Spinal cord (tissue), 10 donors: ENCODE measurements around the gene GPAT3. TPM values are rescaled to one million over a fixed set of nuclear protein-coding genes. Genes with fewer than 3 reads are reported as not detected.
A peak's percentile ranks its signal among the peaks of the same experiment; 100 is the strongest.
"Not testable (repeated sequence)": the region's sequence is repeated elsewhere in the genome, so short reads cannot be mapped to it uniquely, and the experiment has no call there.

Experiments used
- DNase-seq, 6 donors: peaks; one replicate each; pipeline versions ENCODE4 v3.0.0 to v3.0.0-alpha.2; 2013 to 2015; ENCODE audit warnings: low spot score in 6 of 6, low read depth in 4 of 6
- H3K27ac ChIP-seq: one replicate; pipeline ENCODE4 v1.5.1; 2013; ENCODE audit warnings: low read depth, low read length, control low read depth
- H3K27me3 ChIP-seq: one replicate; pipeline ENCODE4 v1.6.1; 2013; ENCODE audit warnings: low read length; ENCODE audit not compliant: control insufficient read depth, insufficient read depth
- H3K36me3 ChIP-seq: one replicate; pipeline ENCODE4 v1.6.1; 2013; ENCODE audit warnings: low read length; ENCODE audit not compliant: control insufficient read depth, insufficient read depth
- H3K4me1 ChIP-seq: one replicate; pipeline ENCODE4 v1.6.1; 2013; ENCODE audit warnings: low read length; ENCODE audit not compliant: control insufficient read depth, insufficient read depth
- H3K4me3 ChIP-seq: one replicate; pipeline ENCODE4 v1.5.1; 2013; ENCODE audit warnings: low read depth, low read length, control low read depth
- H3K9me3 ChIP-seq: one replicate; pipeline ENCODE4 v1.6.1; 2013; ENCODE audit warnings: low read length; ENCODE audit not compliant: control insufficient read depth, insufficient read depth
- WGBS: methylation state at CpG from one replicate; pipeline ENCODE4 v1.1.5; 2013; ENCODE audit warnings: missing lambda C conversion rate; ENCODE audit not compliant: insufficient coverage; 5-methylcytosine and 5-hydroxymethylcytosine counted together
- polyA plus RNA-seq, 2 donors: library from polyadenylated mRNA; unstranded; fragments of 120-200 nt; gene quantifications; one replicate each; pipeline ENCODE4 v1.2.1, GENCODE V29; 2013; ENCODE audit not compliant: insufficient read length in 2 of 2
- total RNA-seq, 2 donors: library from RNA; depleted of rRNA in 1 of 2; stranded (reverse); fragments of 120-200 nt in 1 of 2; fragments of >200 nt in 1 of 2; gene quantifications; one replicate each; pipeline versions ENCODE4 v1.2.3 to v1.2.4, GENCODE V29; 2013 to 2014
- donor health status: healthy.

The GPAT3 gene
- total and polyA plus RNA-seq, 4 donors = 3.4 to 7.4 (median 4.0) TPM

- H3K27me3 ChIP-seq = no peaks in the 10 kb centered on the region
- no peak overlapping the region for H3K4me3 ChIP-seq
- WGBS = 72% methylated on average over 2 of the region's 4 CpGs
- no peaks in the 10 kb centered on the region for H3K4me1 ChIP-seq
- no peak overlapping the region for H3K27ac ChIP-seq
- DNase-seq = no peak
- no peaks in the 10 kb centered on the region for H3K9me3 ChIP-seq
- no peaks in the 10 kb centered on the region for H3K36me3 ChIP-seq
These were observed 31.4 kb upstream of the GPAT3 start for GRCh38 chr4:83504503-83504902.

DNA sequence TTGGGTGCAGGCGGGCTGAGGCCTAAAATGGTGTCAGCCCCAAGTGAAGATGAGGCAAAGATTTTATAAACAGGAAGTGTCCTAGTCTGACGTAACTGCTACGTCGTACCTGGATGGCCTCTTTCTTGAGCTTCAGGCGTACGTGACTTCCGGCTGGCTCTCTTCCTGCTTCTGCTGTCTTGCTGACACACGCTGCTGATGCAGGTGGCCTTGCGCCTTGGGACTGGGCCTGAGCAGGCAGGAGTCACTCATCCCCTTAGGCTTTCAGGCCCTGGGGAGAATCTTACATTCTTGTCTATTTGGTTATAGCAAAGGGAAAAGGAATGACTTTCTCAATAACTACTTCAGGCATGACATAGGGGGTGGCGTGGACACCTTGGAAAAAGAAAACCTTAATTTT is 30.9 kb upstream of the GPAT3 start:
- Histone ChIP-seq H3K36me3 (no peaks in the 10 kb centered on the region), H3K27me3 (no peaks in the 10 kb centered on the region), H3K27ac (no peak overlapping the region), H3K4me1 (no peaks in the 10 kb centered on the region), H3K4me3 (no peak overlapping the region), H3K9me3 (no peaks in the 10 kb centered on the region)
- WGBS = 89% methylated on average over 8 of the region's 10 CpGs
- no peak for DNase-seq

DNA sequence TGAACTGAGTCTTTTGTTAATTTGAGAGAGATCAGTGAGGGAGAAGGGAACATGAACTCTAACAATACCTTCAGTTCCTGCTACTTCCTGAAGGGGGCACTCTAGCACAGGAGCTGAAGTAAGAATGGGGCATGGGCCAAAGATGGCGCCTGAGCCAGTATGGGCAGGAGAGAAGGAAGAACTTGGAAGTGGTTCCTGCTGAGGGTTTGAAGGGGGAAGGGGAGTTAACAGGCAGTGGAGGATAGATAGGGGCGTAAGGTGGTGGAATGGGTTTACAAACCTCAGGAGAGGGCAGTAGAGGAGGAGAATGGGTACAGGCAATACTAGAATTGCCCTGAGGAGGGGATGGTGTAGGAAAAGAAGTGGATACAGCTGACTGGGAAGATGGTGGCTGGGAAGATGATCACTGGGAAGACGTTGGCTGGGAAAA is 26.7 kb upstream of the GPAT3 start:
- H3K4me1 ChIP-seq, H3K9me3 ChIP-seq, H3K4me3 ChIP-seq, H3K27ac ChIP-seq, H3K27me3 ChIP-seq, H3K36me3 ChIP-seq, DNase-seq: not testable (repeated sequence)
- 79% methylated on average over 3 of the region's 3 CpGs for WGBS

DNA sequence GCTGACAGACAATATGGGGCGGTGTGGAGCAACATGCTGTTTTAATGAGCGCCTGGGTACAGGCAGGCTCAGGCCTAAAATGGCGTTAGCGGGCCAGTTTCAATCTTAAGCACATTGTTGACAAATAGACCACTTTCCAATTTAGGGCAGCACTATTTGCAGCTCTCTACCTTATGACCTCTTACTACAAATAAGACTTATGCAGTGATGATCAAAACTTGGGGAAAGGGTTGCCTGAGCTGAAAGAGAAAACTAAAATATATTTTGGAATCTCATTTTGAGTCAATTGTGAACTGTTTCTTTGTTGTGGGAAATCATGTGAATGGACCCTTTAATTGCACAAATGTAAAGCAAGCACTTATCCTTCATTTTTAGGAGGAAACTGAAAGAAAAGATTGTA is 25.5 kb upstream of the GPAT3 start:
- Histone ChIP-seq H3K9me3 (no peaks in the 10 kb centered on the region), H3K4me1 (no peaks in the 10 kb centered on the region), H3K4me3 (no peak overlapping the region), H3K36me3 (no peaks in the 10 kb centered on the region), H3K27me3 (no peaks in the 10 kb centered on the region), H3K27ac (no peak overlapping the region)
- WGBS = 100% methylated on average over 1 of the region's 4 CpGs
- no peak for DNase-seq

DNA sequence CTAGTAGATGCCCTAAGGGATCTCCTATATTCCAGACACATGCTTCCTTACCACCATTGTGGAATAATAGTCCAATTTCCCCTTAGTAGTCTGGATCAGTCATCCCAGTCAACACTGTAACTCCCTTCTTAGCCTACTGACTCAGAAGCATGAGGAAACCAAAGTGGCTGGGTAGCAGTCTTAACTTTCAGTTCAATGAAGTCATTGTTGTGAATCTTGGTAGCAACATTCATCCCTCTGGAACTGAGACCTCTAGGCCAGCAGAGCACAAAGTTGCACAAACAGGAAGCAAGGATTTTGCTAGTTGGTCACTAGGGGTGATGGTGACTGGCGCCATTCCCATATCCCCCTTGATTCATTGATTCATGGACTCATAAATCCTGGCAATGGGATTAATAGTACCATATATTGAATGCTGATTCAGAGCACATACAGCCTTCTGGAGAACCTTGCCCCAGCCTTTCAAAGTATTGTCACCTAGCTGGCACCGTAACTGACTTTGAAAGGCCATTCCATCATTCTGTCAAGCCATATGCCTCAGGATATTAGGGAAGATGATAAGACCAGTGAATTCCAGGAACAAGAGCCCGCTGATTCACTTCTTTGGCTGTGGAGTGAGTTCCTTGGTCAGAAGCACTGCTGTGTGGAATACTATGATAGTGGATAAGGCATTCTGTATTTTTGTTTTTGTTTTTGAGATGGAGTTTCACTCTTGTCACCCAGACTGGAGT is 19.7 kb upstream of the GPAT3 start:
- Histone ChIP-seq H3K9me3 (no peaks in the 10 kb centered on the region), H3K4me3 (no peak overlapping the region), H3K4me1 (no peaks in the 10 kb centered on the region), H3K36me3 (no peaks in the 10 kb centered on the region), H3K27ac (no peak overlapping the region), H3K27me3 (no peaks in the 10 kb centered on the region)
- 60% methylated on average over 1 of the region's 3 CpGs for whole genome bisulfite sequencing
- DNase-seq = peak in 1 of 6 donors; percentile 15

DNA sequence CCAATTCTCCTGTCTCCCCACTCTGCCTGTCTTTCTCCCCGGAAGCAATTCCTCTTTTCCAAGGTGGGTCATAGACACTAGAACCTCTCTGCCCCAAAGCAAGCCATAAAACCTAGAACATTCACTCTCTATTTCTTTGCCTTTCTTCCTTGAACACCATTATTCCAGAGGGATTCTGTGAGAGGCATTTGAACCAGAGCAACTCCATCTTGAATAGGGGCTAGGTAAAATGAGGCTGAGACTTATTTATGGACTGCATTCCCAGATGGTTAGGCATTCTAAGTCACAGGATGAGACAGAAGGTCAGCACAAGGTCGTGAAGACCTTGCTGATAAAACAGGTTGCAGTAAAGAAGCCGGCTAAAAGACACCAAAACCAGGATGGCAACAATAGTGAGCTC is 13.7 kb upstream of the GPAT3 start:
- no peaks in the 10 kb centered on the region for H3K4me1 ChIP-seq
- DNase-seq = no peak
- H3K36me3 ChIP-seq = no peaks in the 10 kb centered on the region
- 81% methylated on average over 3 of the region's 3 CpGs for WGBS
- no peaks in the 10 kb centered on the region for H3K9me3 ChIP-seq
- no peaks in the 10 kb centered on the region for H3K27me3 ChIP-seq
- H3K4me3 ChIP-seq = no peak overlapping the region
- H3K27ac ChIP-seq = no peak overlapping the region

GRCh38 chr4:83527671-83528070 is 8.2 kb upstream of the GPAT3 start:
- no peaks in the 10 kb centered on the region for H3K27me3 ChIP-seq
- WGBS = 80% methylated on average over 1 of the region's 2 CpGs
- no peaks in the 10 kb centered on the region for H3K9me3 ChIP-seq
- H3K36me3 ChIP-seq = no peaks in the 10 kb centered on the region
- H3K4me1 ChIP-seq = no peaks in the 10 kb centered on the region
- no peak for DNase-seq
- no peak overlapping the region for H3K4me3 ChIP-seq
- no peak overlapping the region for H3K27ac ChIP-seq

DNA sequence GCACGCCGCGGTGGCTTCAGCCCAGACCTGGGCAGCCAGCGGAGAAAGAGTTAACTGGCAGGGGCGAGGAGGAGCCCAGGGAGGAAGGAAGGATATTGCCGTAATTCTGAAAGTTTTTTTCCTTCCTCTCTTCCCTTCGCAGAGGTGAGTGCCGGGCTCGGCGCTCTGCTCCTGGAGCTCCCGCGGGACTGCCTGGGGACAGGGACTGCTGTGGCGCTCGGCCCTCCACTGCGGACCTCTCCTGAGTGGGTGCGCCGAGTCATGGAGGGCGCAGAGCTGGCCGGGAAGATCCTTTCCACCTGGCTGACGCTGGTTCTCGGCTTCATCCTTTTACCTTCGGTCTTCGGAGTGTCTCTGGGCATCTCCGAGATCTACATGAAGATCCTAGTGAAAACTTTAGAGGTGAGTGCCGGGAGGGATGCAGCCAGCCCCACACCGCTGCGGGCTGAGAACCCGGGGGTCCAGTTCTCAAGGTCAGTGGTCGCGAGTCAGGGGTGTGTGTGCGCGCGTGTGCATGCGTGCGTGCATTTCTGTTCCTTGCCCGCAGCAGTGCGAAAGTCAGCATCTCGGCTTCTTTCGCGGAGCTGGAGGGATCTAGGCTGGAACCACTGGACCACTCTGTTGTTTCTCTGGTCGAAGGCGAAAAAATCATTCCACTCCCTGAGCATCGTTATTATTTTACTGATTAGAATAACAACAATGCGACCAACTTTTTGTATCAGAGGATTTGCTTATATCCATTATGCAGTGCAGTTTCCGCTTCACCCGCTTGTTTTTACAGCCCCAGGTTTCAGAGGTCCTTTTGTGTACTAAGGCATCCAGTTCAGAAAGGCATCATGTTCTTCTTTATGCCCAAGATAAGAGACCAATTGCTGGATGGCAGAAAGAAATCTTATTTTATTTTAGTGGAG is 709 bp downstream of the GPAT3 start:
- Histone ChIP-seq H3K36me3 (no peaks in the 10 kb centered on the region), H3K4me3 (peak overlapping the region; percentile 54), H3K9me3 (no peaks in the 10 kb centered on the region), H3K27ac (no peak overlapping the region), H3K27me3 (peaks cover 46% of the 10 kb centered on the region), H3K4me1 (peaks cover 20% of the 10 kb centered on the region)
- DNase-seq = peak in 1 of 6 donors; percentile 32
- WGBS = 4% methylated on average over 41 of the region's 46 CpGs

DNA sequence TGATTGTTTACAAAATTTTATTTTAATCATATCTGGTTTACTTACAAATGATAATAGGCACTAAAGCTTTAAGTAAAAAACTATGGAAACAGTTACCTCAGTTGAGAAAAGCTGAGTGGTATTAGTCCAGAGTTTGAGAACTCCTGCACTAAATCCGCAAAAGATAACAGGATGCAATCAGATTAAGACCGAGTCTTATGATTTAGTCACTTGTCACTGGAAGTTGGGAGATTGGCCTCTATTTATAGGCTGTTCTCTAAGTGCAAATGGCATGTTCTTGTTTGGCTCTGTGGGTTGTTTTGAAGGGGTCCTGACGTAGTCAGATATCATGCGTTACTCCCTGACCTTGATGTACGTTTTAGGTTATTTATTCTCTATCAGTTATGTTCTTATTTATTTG is 6.3 kb downstream of the GPAT3 start:
- 96% methylated on average over 2 of the region's 5 CpGs for WGBS
- no peak overlapping the region for H3K4me3 ChIP-seq

More for the DNA sequence above, 6.3 kb downstream of the GPAT3 start:
- Histone ChIP-seq H3K9me3 (no peaks in the 10 kb centered on the region), H3K27me3 (peaks cover 3% of the 10 kb centered on the region), H3K36me3 (no peaks in the 10 kb centered on the region), H3K4me1 (no peaks in the 10 kb centered on the region), H3K27ac (no peak overlapping the region)
- DNase-seq = no peak
